GM18502 (cell line): ENCODE data around the gene C1orf105.
"Not testable (repeated sequence)": the region's sequence is repeated elsewhere in the genome, so short reads cannot be mapped to it uniquely, and the experiment has no call there.

ENCODE experiments used
- ATAC-seq: cut with Tn5 transposase; IDR thresholded peaks from one replicate; pipeline ENCODE4 v1.9.1; 2021; ENCODE audit warnings: mild to moderate bottlenecking; ENCODE audit not compliant: unreplicated experiment, poor library complexity

Gene C1orf105

GRCh38 chr1:172420385-172420784, at the start of gene C1orf105:
TSS of gene C1orf105 (plus strand) at chr1:172420685. CDS start at chr1:172420886, 201 bp downstream.
- no peak for ATAC-seq

- ATAC-seq = not testable (repeated sequence)
Observed at GRCh38 chr1:172371646-172372045, 48.8 kb upstream of the C1orf105 start.

- no peak for ATAC-seq
Observed at GRCh38 chr1:172373864-172374263, 46.6 kb upstream of the C1orf105 start.

GRCh38 chr1:172375211-172375631, 45.3 kb upstream of the C1orf105 start:
- no peak for ATAC-seq

GRCh38 chr1:172376431-172376830, 44.1 kb upstream of the C1orf105 start:
- ATAC-seq = no peak

- no peak for ATAC-seq
Observed at GRCh38 chr1:172377565-172377964, 42.9 kb upstream of the C1orf105 start.

GRCh38 chr1:172378109-172378760, 42.2 kb upstream of the C1orf105 start:
- ATAC-seq = no peak

- peak; percentile 92 for ATAC-seq
Observed at GRCh38 chr1:172380441-172381244, 39.8 kb upstream of the C1orf105 start.

- ATAC-seq = no peak
Observed at GRCh38 chr1:172381946-172382345, 38.5 kb upstream of the C1orf105 start.

GRCh38 chr1:172382406-172382805, 38.1 kb upstream of the C1orf105 start:
- ATAC-seq = no peak

- ATAC-seq = no peak
Observed at GRCh38 chr1:172382990-172383389, 37.5 kb upstream of the C1orf105 start.

GRCh38 chr1:172383536-172383935, 36.9 kb upstream of the C1orf105 start:
- ATAC-seq = no peak

- ATAC-seq = no peak
Observed at GRCh38 chr1:172384656-172385055, 35.8 kb upstream of the C1orf105 start.

- ATAC-seq = no peak
Observed at GRCh38 chr1:172386046-172386445, 34.4 kb upstream of the C1orf105 start.

- ATAC-seq = no peak
Observed at GRCh38 chr1:172388490-172388889, 32.0 kb upstream of the C1orf105 start.

- ATAC-seq = peak; percentile 33
Observed at GRCh38 chr1:172390301-172390682, 30.2 kb upstream of the C1orf105 start.

GRCh38 chr1:172390683-172391551, 29.6 kb upstream of the C1orf105 start:
- peak; percentile 68 for ATAC-seq

- no peak for ATAC-seq
Observed at GRCh38 chr1:172391976-172392375, 28.5 kb upstream of the C1orf105 start.

- no peak for ATAC-seq
Observed at GRCh38 chr1:172393354-172393753, 27.1 kb upstream of the C1orf105 start.

GRCh38 chr1:172394141-172394751, 26.2 kb upstream of the C1orf105 start:
- peak; percentile 70 for ATAC-seq
